Liver (tissue), 9 donors: ENCODE measurements around the gene LRATD1. TPM values are rescaled to one million over a fixed set of nuclear protein-coding genes. Genes with fewer than 3 reads are reported as not detected.

Source experiments
- DNase-seq: peaks from one replicate; pipeline ENCODE4 v3.0.0-alpha.2; 2017; ENCODE audit warnings: low spot score
- H3K27ac ChIP-seq, 2 donors: one replicate each; pipeline ENCODE4 v1.7.0; 2013; ENCODE audit warnings: inconsistent platforms in 2 of 2, low read length in 2 of 2, control low read depth in 1 of 2, low read depth in 1 of 2, mild to moderate bottlenecking in 1 of 2
- H3K27me3 ChIP-seq, 4 donors: one replicate each; pipeline versions ENCODE4 v1.6.1 to v1.7.0; 2013; ENCODE audit warnings: low read length in 3 of 4, inconsistent platforms in 1 of 4, mild to moderate bottlenecking in 1 of 4, moderate library complexity in 1 of 4; ENCODE audit not compliant: control insufficient read depth in 4 of 4, insufficient read depth in 4 of 4
- H3K36me3 ChIP-seq, 4 donors: one replicate each; pipeline versions ENCODE4 v1.6.1 to v1.7.0; 2013; ENCODE audit warnings: low read length in 3 of 4, mild to moderate bottlenecking in 3 of 4, low read depth in 1 of 4, moderate library complexity in 1 of 4; ENCODE audit not compliant: control insufficient read depth in 4 of 4, insufficient read depth in 3 of 4
- H3K4me1 ChIP-seq, 4 donors: one replicate each; pipeline versions ENCODE4 v1.6.1 to v1.7.0; 2013; ENCODE audit warnings: low read length in 3 of 4, mild to moderate bottlenecking in 3 of 4, moderate library complexity in 1 of 4; ENCODE audit not compliant: control insufficient read depth in 4 of 4, insufficient read depth in 4 of 4
- H3K4me3 ChIP-seq, 3 donors: one replicate each; pipeline versions ENCODE4 v1.6.1 to v1.7.0; 2013; ENCODE audit warnings: low read length in 3 of 3, control low read depth in 1 of 3, low read depth in 1 of 3, mild to moderate bottlenecking in 1 of 3
- H3K9ac ChIP-seq, 2 donors: one replicate each; pipeline ENCODE4 v1.7.0; 2013; ENCODE audit warnings: low read length in 2 of 2, mild to moderate bottlenecking in 2 of 2, moderate library complexity in 2 of 2, control low read depth in 1 of 2, low read depth in 1 of 2
- H3K9me3 ChIP-seq, 4 donors: one replicate each; pipeline versions ENCODE4 v1.6.1 to v1.7.0; 2013; ENCODE audit warnings: low read length in 3 of 4; ENCODE audit not compliant: control insufficient read depth in 4 of 4
- ATF3 ChIP-seq: IDR thresholded peaks from 2 replicates; pipeline ENCODE4 v1.6.1; 2016; ENCODE audit warnings: antibody characterized with exemption
- CTCF ChIP-seq: fragments of 150-350 bp; IDR thresholded peaks from 2 replicates; pipeline ENCODE4 v1.5.1; 2017; ENCODE audit warnings: improper control_type of control experiment, low read depth, low read length; ENCODE audit not compliant: missing input control
- EGR1 ChIP-seq, 2 donors: IDR thresholded peaks; 2 replicates each; pipeline ENCODE4 v1.6.1; 2016 to 2018; ENCODE audit warnings: antibody characterized with exemption in 2 of 2, low read depth in 2 of 2
- FOXA1 ChIP-seq: IDR thresholded peaks from 2 replicates; pipeline ENCODE4 v1.6.1; 2016; ENCODE audit warnings: antibody characterized with exemption
- FOXA2 ChIP-seq: IDR thresholded peaks from 2 replicates; pipeline ENCODE4 v1.6.1; 2016; ENCODE audit warnings: antibody characterized with exemption
- GABPA ChIP-seq, 2 donors: IDR thresholded peaks in 1 of 2; conservative IDR thresholded peaks in 1 of 2; 2 replicates each; pipeline ENCODE4 v1.6.1; 2016; ENCODE audit warnings: antibody characterized with exemption in 2 of 2, mild to moderate bottlenecking in 1 of 2, moderate library complexity in 1 of 2
- HNF4A ChIP-seq, 2 donors: conservative IDR thresholded peaks; 2 replicates each; pipeline ENCODE4 v1.6.1; 2016; ENCODE audit warnings: antibody characterized with exemption in 2 of 2, mild to moderate bottlenecking in 2 of 2
- HNF4G ChIP-seq: IDR thresholded peaks from 2 replicates; pipeline ENCODE4 v1.6.1; 2016; ENCODE audit warnings: antibody characterized with exemption
- JUND ChIP-seq, 2 donors: IDR thresholded peaks; 2 replicates each; pipeline ENCODE4 v1.6.1; 2016; ENCODE audit warnings: antibody characterized with exemption in 2 of 2
- MAX ChIP-seq: IDR thresholded peaks from 2 replicates; pipeline ENCODE4 v1.6.1; 2016; ENCODE audit warnings: antibody characterized with exemption
- NR2F2 ChIP-seq: IDR thresholded peaks from 2 replicates; pipeline ENCODE4 v1.6.1; 2016; ENCODE audit warnings: antibody characterized with exemption
- RAD21 ChIP-seq, 2 donors: IDR thresholded peaks; 2 replicates each; pipeline ENCODE4 v1.6.1; 2016; ENCODE audit warnings: antibody characterized with exemption in 2 of 2, mild to moderate bottlenecking in 2 of 2
- REST ChIP-seq: IDR thresholded peaks from 2 replicates; pipeline ENCODE4 v1.6.1; 2016; ENCODE audit warnings: antibody characterized with exemption, mild to moderate bottlenecking
- RXRA ChIP-seq, 2 donors: IDR thresholded peaks; 2 replicates each; pipeline ENCODE4 v1.6.1; 2017 to 2018; ENCODE audit warnings: antibody characterized with exemption in 2 of 2, mild to moderate bottlenecking in 1 of 2
- SP1 ChIP-seq: IDR thresholded peaks from 2 replicates; pipeline ENCODE4 v1.6.1; 2018; ENCODE audit warnings: antibody characterized with exemption, mild to moderate bottlenecking
- TAF1 ChIP-seq: conservative IDR thresholded peaks from 2 replicates; pipeline ENCODE4 v1.6.1; 2016; ENCODE audit warnings: antibody characterized with exemption, mild to moderate bottlenecking
- YY1 ChIP-seq: IDR thresholded peaks from 2 replicates; pipeline ENCODE4 v1.6.1; 2016; ENCODE audit warnings: antibody characterized with exemption, mild to moderate bottlenecking
- ZBTB33 ChIP-seq: IDR thresholded peaks from 2 replicates; pipeline ENCODE4 v1.6.1; 2016; ENCODE audit warnings: antibody characterized with exemption
- whole genome bisulfite sequencing: extraction: QIAGEN DNeasy Blood & Tissue Kit; methylation state at CpG from one replicate; pipeline ENCODE4 v1.1.7; 2013; 5-methylcytosine and 5-hydroxymethylcytosine counted together
- polyA plus RNA-seq, 2 donors: library from polyadenylated mRNA; stranded (reverse) in 1 of 2; unstranded in 1 of 2; fragments of 200-250 nt in 1 of 2; fragments of >200 nt in 1 of 2; fragmentation: Nextera tagmentation in 1 of 2; extraction: Ambion mirVana in 1 of 2; gene quantifications; one replicate each; pipeline versions ENCODE4 v1.2.1 to v1.2.3, GENCODE V29; 2013 to 2015
- total RNA-seq, 2 donors: library from RNA; depleted of rRNA; stranded (reverse); fragments of >200 nt; gene quantifications; one replicate each; pipeline ENCODE4 v1.2.3, GENCODE V29; 2014
- donor health status: healthy.
- donor health status: healthy.
- donor health status: healthy.
- donor health status: healthy.
- donor health status: healthy.

The LRATD1 gene
- 1 to 10 TPM; 2.6 to 3.4 TPM for total RNA-seq
- under 1 TPM; 0.08 to 0.99 TPM for polyA plus RNA-seq

GRCh38 chr2:14632133-14632936, at the start of gene LRATD1:
TSS of gene LRATD1 (plus strand) at chr2:14632717. CDS start at chr2:14633980, 1,263 bp downstream.
- Histone ChIP-seq H3K4me1 (peaks cover 12 to 37% (median 30%) of the 10 kb centered on the region in 4 donors), H3K9ac (no peak within 1 kb of the TSS), H3K27ac (no peak within 1 kb of the TSS), H3K4me3 (peak within 1 kb of the TSS in 2 of 3 donors; percentile 44 to 65), H3K36me3 (no peaks in the 10 kb centered on the region), H3K27me3 (peaks cover 0 to 7% (median 3%) of the 10 kb centered on the region in 4 donors), H3K9me3 (no peaks in the 10 kb centered on the region)
- TF ChIP-seq EGR1 (IDR thresholded peaks at IDR 0.05; ENCODE audit: low read depth in 2 of 2) (no peak), SP1 (peak; percentile 11)
- WGBS = 3% methylated on average over 81 of the region's 81 CpGs
- peak; percentile 77 for DNase-seq

- Histone ChIP-seq H3K36me3 (no peaks in the 10 kb centered on the region), H3K9me3 (no peaks in the 10 kb centered on the region), H3K9ac (no peak overlapping the region), H3K27ac (no peak overlapping the region), H3K4me3 (no peak overlapping the region), H3K27me3 (no peaks in the 10 kb centered on the region), H3K4me1 (no peaks in the 10 kb centered on the region)
- 86% methylated on average over 2 of the region's 2 CpGs for WGBS
- TF ChIP-seq FOXA1 = no peak
- no peak for TF ChIP-seq ATF3
- no peak for TF ChIP-seq NR2F2
- TF ChIP-seq FOXA2 = no peak
- no peak for DNase-seq
Observed at GRCh38 chr2:14583059-14583458, 49.5 kb upstream of the LRATD1 start.

- Histone ChIP-seq H3K4me3 (no peak overlapping the region), H3K27ac (no peak overlapping the region), H3K9me3 (no peaks in the 10 kb centered on the region), H3K36me3 (no peaks in the 10 kb centered on the region), H3K4me1 (no peaks in the 10 kb centered on the region), H3K27me3 (no peaks in the 10 kb centered on the region), H3K9ac (no peak overlapping the region)
- DNase-seq = no peak
- no peak for TF ChIP-seq NR2F2
- no peak for TF ChIP-seq REST
- TF ChIP-seq SP1 = no peak
- no peak for TF ChIP-seq ATF3
- no peak for TF ChIP-seq HNF4A (conservative IDR thresholded peaks at IDR 0.05)
- TF ChIP-seq ZBTB33 = no peak
- no peak for TF ChIP-seq TAF1
- TF ChIP-seq FOXA2 = no peak
- no peak for TF ChIP-seq RXRA (IDR thresholded peaks at IDR 0.05)
- no peak for TF ChIP-seq HNF4G
- no peak for TF ChIP-seq YY1
- no peak for TF ChIP-seq FOXA1
- TF ChIP-seq MAX = no peak
- TF ChIP-seq JUND (IDR thresholded peaks at IDR 0.05) = no peak
- TF ChIP-seq GABPA (IDR thresholded peaks at IDR 0.05 in 1 of 2, conservative IDR thresholded peaks at IDR 0.05 in 1 of 2) = no peak
- no peak for TF ChIP-seq CTCF
- TF ChIP-seq EGR1 (IDR thresholded peaks at IDR 0.05; ENCODE audit: low read depth in 2 of 2) = no peak
- TF ChIP-seq RAD21 (IDR thresholded peaks at IDR 0.05) = no peak
- WGBS = 68% methylated on average over 4 of the region's 4 CpGs
Observed at GRCh38 chr2:14583802-14584201, 48.7 kb upstream of the LRATD1 start.
